ENCODE data around the gene NECTIN1.

- no peak for TF ChIP-seq ATF3 (IDR thresholded peaks at IDR 0.05)
- TF ChIP-seq RAD21 (IDR thresholded peaks at IDR 0.05; ENCODE audit: low read depth) = no peak
- no peak for TF ChIP-seq CTCF (IDR thresholded peaks at IDR 0.05 in 2 of 3, conservative IDR thresholded peaks at IDR 0.05 in 1 of 3; ENCODE audit: borderline replicate concordance in 1 of 3, insufficient read depth in 1 of 3, low read depth in 2 of 3, low read length in 2 of 3)
- TF ChIP-seq POLR2A (IDR thresholded peaks at IDR 0.05; ENCODE audit: borderline replicate concordance, extremely low read depth, insufficient read depth, insufficient read length) = no peak
- no peak for TF ChIP-seq POLR2AphosphoS5 (IDR thresholded peaks at IDR 0.05; ENCODE audit: low read depth, low read length)
- TF ChIP-seq MAX (IDR thresholded peaks at IDR 0.05) = no peak
- TF ChIP-seq CEBPB (IDR thresholded peaks at IDR 0.05; ENCODE audit: low read depth) = no peak
- no peak for TF ChIP-seq EZH2 (IDR thresholded peaks at IDR 0.05)
Observed at GRCh38 chr11:119709638-119710346, 19.2 kb downstream of the NECTIN1 start.

All from HCT116 (cell line).